Uterus (tissue), 2 donors: ENCODE results near the gene HBM.

Source experiments
- POLR2A ChIP-seq, 2 donors: fragments of 450-650 bp; IDR thresholded peaks; one replicate each; pipeline ENCODE4 v1.6.1; 2016; ENCODE audit warnings: antibody characterized with exemption in 2 of 2, mild to moderate bottlenecking in 1 of 2, moderate library complexity in 1 of 2
- TF ChIP-seq, protein P1 (sequence below), 4 experiments: fragments of 200-600 bp in 2 of 4; fragments of 450-650 bp in 2 of 4; sonication (generic) in 2 of 4; IDR thresholded peaks; one replicate each; pipeline ENCODE4 v1.5.1; 2016 to 2019; ENCODE audit warnings: antibody characterized with exemption in 4 of 4, mild to moderate bottlenecking in 2 of 4, moderate library complexity in 1 of 4

DNA sequence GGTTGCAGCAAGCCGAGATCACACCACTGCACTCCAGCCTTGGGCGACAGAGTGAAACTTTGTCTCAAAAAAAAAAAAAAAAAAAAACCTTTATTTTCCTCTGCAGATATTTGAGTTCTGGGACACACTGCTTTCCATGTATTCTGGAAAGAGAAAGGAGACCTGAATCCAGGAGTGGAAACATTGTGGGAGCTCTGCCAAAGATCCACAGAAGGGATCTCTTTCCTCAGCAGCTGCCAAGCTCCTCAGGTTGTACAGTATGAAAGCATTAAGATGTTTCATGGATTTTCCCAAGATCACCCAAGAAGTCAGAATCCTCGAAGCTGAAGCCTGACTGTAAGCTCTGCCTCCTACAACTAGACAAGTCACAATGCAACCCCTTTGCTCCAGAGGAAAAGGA lies 40.8 kb upstream of the HBM start:
- TF ChIP-seq, protein P1, sequence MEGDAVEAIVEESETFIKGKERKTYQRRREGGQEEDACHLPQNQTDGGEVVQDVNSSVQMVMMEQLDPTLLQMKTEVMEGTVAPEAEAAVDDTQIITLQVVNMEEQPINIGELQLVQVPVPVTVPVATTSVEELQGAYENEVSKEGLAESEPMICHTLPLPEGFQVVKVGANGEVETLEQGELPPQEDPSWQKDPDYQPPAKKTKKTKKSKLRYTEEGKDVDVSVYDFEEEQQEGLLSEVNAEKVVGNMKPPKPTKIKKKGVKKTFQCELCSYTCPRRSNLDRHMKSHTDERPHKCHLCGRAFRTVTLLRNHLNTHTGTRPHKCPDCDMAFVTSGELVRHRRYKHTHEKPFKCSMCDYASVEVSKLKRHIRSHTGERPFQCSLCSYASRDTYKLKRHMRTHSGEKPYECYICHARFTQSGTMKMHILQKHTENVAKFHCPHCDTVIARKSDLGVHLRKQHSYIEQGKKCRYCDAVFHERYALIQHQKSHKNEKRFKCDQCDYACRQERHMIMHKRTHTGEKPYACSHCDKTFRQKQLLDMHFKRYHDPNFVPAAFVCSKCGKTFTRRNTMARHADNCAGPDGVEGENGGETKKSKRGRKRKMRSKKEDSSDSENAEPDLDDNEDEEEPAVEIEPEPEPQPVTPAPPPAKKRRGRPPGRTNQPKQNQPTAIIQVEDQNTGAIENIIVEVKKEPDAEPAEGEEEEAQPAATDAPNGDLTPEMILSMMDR (IDR thresholded peaks at IDR 0.05): no peak
- no peak for TF ChIP-seq POLR2A (IDR thresholded peaks at IDR 0.05)
